COLO829 (cell line): ENCODE results near the gene MYO16.
"Not testable (repeated sequence)": the region's sequence is repeated elsewhere in the genome, so short reads cannot be mapped to it uniquely, and the experiment has no call there.

Source experiments
- DNase-seq: peaks from one replicate; pipeline ENCODE4 v3.0.0; 2012; ENCODE audit warnings: low spot score

MYO16 gene

DNA sequence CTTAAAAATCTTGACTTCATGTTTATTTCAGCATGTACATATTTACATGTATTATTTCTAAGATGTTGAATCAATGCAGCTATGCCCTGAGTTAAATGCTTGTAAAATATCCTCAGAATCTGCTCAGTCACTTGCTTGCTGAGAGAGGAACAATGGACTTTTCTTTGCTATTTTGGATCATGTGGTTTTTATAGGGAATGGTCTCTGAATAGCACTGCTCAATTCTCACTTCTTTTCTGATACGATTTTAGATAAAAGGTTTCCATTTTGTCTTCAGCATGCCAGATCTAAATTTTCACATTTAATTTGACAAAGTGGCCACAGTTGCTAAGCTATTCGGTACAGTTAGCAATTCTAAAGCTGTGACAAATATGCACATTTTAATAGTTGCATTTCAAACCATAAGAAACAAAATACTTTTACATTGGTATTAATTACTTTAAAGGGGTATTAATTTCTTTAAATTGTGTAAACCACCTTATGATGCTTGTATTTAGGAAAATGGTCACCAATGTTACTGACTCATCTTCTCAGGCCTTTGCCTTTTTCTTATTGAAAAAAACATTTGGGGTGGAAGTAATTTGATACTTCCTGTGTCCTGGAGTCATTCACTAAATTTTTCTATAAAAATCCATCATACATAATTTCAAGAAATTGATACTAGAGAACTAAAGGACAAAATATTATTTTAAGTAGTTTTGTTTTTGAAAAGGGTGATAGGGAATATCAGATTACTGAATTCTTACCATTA is 113.5 kb downstream of the MYO16 start:
- DNase-seq: peak; percentile 80

DNA sequence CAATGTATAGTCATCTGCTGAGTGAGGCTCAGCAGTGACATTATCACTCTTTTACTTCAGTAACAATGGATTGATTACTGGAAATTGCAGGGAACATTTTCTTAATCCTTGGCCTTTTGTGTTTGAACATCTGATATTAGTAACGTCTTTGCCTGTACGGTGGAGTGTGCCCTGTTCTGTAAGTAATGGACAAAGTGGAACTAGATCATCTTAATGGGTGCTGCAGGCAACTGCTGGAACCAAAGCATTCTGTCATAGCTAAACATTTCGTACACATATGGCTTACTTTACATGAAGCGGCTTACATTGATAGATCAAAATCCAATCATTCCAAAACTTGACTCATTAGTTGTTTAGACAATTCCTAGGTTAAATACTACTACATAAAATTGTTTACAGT is 114.1 kb downstream of the MYO16 start:
- DNase-seq: no peak

DNA sequence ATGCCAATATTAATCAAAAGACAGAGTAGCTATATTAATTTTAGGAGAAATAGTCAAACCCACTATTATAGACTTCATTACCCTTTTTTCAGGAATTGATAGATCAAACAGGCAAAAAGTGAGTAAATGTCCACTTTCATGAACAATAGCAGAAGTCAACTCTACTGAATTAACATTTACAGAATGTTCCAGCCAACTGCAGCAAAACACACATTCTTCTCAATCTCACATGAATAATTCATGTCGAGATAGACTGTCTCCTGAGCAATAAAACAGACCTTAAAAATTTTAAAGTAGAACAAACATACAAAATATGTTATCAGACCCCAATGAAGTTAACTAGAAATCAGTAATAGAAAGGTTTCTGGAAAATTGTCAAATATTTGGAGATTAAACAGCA is 118.4 kb downstream of the MYO16 start:
- no peak for DNase-seq

DNA sequence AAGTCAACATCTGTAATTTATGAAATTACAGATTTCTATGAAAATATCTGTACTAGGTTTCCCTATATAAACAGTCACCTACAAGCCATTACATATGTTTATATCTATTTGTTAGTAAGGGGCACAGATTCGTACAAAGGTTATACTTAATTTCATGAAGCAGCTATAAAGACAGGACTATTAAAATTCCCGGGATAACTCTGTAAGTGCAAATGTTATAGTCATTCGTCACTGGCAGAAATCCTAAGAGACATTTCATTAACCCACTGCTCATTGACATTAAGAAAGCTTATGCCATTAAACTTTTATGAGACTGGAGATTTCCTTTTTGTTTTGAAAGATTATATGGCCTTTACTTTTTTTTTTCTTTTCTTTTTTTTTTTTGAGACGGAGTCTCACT is 122.9 kb downstream of the MYO16 start:
- no peak for DNase-seq

DNA sequence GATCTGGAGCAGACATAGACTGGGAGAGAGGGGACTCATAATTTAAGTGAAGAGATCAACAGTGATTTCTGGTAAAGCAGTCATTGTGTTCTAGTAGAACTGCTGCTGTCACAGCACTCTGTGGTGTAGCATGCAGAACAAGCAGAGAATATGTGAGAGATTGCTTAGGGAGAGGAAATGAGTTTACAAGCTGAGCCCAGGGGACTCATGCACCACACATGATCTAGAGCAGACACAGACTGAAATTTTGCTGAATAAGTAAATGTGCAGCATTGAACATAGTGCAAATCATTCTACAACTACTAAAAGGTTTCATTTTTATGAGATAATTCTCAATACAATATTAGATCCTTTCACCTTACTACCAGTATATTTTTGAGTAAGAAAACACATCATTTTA is 125.7 kb downstream of the MYO16 start:
- peak; percentile 17 for DNase-seq

DNA sequence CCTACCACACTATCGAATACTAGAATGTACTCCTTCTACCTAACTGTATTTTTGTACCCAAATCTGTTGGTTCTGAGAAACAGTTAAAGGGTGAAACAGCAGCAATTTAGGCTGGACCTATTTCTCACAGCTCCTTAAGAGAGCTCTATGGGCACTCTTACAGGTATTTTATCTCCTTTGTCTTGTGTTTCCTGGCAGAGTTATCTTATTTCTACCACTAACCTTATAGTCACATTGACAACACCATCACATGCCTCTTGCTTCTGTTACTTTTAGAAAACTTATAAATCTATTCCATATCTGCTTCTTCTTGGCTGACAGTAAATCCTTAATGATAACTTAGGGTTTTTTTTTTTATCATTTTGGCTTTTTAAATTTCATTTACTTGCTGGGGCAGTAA is 130.7 kb downstream of the MYO16 start:
- DNase-seq: no peak

DNA sequence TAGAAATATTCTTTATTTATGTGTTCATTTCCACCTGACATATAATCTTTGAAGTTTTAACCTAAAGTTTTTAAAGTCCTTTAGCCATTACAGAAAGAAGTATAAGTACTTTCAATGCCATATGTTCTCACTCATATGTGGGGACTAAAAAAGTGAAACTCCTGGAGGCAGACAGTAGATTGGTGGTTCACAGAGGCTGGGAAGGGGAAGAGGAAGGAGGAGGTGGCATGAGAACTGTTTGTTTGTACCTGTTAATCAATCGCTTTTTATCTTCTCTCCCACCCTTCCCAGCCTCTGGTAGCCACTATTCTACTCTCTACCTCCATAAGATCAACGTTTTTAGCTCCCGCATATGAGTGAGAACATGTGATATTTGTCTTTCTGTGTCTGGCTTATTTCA is 131.1 kb downstream of the MYO16 start:
- DNase-seq: no peak

DNA sequence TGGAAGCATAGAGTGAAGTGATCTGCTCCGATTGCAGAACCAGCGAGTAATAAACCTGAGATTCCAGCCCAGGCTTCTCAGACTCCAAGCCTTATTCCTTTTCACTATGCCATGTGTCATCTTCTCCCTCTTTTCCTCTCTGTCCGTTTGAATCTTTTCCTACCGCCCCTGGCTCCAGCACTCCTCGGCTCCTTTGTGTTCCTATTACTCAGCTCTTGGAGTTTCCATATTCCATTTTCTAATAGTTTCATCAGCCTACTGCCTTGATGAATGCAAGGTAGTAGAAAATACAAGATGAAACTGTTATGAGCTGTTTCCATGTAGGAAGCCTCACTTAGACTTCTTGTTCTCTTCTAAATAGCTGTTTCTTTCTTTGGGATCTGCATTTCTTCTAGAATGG is 138.6 kb downstream of the MYO16 start:
- no peak for DNase-seq

DNA sequence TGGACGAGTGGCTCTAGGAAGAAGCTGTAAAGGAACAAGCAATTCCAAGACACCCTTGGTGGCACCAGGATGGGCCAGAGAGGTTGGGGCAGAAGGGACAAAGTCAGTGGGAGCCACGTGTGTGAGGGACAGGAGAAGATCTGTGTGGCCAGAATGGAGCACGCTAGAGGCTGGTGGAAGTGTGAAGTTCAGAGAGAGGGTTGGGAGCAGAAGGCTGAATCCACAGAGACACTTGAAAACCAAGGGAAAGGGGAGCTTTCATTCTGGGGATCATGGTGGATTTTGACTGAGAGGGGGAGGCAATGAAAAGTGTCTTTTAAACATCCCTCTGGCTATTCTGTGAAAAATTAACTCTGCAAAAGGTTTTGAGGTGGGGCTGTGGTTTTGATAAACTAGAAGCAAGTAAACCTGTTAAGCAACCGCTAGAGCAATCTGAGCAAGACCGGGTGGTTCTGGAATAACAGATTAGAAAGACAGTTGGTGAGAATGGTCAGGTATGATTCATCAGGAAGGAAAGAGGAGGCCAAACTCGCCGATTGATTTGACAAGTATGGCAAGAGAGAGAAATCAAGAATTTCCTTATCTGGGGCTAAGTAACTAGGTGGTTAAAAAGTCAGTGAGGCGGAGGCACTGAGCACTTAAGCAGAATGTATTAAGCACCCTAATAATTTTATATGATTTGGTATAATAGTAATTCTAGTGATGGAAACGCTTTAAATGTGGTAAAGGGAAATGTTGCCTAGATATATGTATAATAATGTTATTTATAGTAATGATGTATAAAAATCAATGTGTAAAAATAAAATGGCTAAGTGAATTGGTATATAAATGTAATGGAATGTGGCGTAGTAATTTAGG is 140.0 kb downstream of the MYO16 start:
- DNase-seq: no peak

DNA sequence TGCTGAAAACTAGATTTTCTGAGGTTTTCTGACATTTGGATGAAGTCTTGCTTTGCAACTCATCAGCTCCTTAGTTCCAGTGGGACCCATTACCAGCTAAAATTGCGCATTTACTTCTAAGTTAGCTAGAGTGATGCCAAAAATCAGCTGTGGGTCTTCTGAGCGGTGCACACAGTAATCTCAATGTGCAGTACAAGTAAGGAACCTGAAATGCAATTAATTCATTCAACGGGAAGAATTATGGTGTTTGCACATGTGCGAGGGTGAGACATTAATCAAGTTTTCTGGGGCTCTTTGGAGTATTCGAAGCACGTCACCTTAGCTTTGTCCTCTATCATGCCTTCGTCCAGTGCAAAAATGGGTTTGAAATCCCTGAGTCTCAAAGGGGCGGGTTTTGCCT is 146.2 kb downstream of the MYO16 start:
- DNase-seq: no peak

DNA sequence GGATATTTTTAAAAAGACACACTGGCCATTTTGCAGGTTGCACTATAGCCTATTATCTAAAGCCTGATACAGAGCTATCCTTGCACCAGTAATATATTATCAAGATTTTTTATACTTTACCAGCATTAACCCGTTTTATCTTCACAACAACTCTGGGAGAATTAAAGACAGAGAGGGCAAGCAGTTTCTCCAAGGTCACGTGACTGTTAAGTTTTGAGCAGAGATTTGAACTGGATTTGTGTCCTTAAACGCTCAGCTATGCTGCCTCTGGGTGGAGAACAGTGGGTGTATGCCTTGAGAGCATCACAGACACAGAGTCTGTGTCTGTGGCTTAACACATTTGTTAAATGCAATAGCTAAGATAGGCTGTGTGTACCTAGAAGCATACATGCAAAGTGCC is 147.2 kb downstream of the MYO16 start:
- DNase-seq: no peak

DNA sequence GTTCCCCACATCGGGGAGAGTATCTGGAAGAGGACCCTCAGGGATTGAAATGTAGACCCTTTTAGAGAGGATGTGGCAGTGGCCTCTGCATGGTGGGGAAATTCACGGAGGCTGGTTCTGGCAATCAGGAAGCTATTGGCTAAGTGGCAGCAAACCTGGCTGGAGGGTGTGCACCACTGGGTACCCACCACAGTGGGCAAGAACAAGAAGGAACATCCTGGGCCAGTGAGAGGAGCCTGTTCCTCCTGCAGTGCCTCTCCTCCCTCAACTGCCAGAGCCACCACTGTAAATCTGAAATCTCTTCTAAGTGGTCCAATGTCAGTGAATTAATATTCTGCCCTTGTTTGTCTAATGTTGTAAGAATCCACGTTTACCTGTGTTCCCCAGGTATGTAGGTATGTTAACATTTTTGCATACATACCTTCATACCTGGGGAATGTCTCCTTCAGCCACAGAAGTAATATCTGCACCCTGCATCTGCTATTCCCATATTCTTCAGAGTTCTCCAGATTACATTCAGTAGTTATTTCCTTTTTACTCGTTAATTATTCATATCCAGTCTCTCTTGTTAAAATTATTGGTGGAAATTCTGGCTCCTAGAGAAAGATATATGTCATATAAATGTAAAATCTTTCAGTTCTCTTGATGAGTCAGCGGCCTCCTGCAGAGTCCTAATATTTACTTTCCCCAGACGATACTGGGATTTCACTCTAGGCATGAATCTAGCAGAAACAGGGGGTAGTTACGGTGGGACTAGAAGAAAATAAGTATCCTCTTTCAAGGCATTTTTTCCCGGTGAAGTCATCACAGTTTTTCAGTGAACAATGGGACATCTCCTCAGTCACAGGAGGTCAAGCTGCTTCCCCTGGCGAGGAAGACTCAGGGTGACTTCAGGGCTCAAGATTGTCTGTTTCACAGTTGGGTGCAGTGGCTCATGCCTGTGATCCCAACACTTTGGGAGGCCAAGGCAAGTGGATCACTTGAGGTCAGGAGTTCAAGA is 148.3 kb downstream of the MYO16 start:
- no peak for DNase-seq

DNA sequence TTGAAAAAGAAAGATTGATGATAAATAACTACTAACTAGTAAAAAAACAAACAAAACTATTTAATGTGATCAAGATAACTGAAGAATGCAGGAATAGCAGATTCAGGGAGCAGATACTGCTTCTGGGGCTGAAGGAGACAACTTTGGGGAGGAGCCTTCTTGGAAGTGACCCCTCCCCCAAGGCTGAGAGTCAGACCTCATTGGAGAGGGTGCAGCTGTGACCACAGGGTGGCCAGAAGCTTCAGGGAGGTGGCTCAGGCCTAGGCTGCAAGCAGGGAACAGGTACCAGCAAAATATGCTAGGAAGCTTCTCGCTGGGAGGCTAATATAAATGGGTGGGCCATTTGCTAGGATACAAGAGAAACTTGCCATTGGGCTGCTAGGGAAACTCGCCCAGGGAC is 149.9 kb downstream of the MYO16 start:
- no peak for DNase-seq

DNA sequence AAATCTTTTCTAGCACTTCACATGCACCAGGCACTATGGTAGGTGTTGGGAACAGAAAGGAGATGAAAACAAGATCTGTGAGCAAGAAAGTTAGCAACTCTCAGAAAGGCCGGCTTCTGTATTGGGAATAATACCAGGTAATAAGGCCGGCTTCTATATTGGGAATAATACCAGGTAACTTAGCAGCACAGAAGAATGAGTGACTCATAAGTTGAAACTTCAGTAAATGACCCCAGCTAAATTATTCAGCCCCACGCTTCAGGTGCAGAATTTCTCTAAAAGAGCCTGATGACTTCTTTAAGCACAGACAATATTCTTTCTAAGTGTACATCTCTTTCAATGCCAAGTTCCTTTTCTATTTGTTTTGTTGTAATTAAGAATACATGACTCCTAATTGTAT is 151.3 kb downstream of the MYO16 start:
- no peak for DNase-seq

DNA sequence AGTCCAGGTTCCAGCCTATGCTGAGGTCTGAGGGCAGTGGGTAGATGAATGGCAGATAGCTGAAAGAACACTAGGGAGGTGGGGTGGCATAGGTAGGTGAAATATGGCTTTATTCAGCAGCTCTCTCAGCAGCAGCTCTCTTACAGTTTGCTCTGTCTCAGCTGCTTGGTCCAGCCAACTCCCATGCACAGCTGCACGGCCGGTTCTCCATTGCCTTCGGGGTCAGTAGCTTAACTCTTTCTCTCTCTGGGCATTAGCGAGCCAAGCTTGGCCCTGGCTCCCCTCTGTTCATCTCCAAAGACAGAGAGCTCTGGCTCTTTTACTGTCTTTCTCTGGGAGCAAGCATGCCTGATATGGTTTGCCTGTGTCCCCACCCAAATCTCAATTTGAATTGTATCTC is 151.9 kb downstream of the MYO16 start:
- no peak for DNase-seq

DNA sequence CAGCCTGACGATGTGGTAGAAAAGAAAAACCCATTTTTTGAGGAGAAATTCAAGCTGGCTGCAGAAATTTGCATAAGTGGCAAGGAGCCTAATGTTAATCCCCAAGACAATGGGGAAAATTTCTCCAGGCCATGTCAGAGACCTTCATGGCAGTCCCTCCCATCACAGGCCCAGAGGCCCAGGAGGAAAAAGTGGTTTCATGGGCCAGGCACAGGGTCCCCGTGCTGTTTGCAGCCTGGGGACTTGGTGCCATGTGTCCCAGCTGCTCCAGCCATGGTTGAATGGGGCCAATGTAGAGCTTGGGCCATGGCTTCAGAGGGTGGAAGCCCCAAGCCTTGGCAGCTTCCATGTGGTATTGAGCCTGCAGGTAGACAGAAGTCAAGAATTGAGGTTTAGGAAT is 153.1 kb downstream of the MYO16 start:
- DNase-seq: not testable (repeated sequence)

DNA sequence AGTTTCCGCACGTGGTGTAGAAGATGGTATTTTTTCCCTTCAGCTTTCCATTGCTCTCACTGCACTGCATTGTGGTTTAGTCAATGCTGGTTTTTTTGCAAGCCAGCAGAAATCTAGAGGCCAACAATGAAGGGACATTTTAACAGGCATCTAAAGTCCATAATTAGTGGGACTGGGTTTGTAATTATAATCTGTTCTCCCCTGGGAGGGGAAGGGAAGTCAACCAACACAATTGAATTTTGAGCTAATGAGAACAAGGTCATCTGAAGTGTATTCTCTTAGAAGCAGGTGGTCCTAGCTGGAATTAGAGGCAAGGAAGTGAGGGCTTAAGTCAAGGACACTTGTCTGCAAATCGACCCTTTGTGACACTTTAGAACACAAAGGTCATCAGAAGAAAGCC is 156.4 kb downstream of the MYO16 start:
- DNase-seq: no peak

DNA sequence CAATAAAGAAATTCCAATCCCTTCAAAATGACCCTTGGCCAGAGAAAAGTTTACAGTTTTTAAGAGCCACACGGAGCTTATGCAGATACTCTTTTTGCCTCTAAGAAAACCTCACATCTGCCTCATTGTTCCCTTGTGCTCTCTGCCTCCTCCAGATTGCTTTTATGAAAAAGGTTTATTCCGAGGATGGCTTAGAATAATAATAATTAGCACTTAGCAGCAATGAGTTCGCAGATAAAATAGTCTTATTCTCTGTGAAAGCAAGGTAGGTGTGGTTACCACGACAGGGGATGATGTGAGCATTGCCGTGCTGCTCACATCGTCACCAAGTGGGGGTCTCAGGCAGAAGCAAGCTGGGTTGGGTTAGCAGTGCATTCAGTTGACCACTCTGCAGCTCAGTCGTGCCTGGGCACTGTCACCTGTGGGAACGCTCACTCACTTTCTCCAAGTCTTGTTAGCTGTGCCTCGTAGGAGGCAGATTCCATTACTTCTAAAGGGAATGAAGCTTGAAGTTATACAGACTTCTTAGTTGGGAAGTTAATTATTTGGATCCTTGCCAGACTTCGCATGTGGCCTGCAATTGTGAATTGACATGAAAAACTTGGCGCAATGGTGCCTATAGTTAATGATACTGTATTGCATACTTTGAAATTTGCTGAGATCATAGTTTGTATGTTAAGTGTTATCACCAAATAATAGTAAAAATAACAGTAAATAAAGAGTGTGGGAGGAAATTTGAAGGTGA is 157.2 kb downstream of the MYO16 start:
- no peak for DNase-seq

DNA sequence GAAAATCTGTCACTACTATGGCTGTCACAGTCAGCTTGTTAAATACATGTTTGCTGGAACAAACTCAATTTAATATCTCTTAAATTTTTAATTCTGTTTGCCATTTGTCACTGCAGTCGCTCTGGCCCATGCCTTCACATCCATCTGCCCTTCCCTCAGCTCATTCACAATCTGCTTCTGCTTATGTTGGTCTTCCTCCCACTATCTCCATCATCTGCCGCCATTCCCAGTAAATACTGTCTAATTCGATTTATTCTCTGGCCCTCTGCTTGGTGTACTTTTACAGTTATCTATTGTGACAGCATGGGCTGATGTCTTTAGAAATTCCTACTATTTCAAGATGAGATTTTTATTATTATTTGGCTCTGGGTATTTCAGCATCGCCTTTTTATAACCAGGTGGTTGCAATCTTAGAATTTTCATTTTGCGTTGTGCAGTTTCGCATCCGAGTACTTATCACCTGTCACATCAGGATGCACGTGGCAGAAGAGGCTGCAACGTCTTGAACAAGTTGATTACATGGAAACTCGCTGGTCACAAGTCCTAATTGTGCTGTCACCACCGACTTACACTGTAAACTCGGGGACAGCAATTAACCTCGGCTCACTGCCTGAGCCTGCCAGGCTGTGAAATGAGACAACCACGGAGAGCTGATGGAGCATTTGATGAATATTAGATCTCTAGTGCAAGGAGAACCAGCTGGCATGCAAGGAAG is 158.4 kb downstream of the MYO16 start:
- DNase-seq: no peak

DNA sequence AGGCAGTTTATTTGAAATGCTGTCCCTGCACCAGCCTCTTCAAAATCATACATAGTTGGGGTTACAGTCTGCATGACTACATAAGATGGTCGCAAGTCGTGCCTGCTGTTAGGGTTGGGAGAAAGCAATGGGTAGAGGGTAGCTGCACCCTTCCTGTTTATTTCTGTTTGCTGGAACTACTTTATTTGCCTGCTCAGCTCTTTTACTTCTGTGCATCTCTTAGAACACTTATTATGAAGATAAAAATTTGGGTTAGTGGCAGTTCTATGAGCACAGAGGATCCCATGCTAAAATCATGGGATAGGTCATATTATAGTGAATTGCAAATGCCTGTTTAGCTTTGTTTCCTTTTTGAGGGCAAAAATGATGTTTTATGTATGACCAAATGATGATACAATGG is 160.1 kb downstream of the MYO16 start:
- no peak for DNase-seq

DNA sequence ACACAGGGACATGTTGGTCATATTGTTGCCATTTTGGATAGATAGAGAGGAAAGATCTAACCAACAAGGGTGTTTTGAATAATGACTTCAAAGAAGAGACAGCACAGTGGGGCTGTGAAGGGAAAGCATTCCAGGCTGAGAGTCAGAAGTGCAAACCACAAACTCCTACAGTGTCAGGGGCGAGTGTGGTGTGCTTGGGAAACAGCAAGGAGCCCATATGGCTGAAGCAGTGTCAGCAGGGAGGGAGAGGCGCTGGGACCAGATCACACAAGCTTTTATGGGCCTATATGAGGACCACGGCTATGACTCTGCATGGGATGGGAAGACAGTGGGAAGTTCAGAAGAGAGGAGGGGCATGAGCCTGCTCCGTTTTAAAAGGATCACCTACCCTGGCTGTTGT is 166.4 kb downstream of the MYO16 start:
- DNase-seq: no peak
